ENCODE data around the gene B4GALNT4.
"Not testable (repeated sequence)": the region's sequence is repeated elsewhere in the genome, so short reads cannot be mapped to it uniquely, and the experiment has no call there.

Gene B4GALNT4

GRCh38 chr11:382081-382629 is 12.9 kb downstream of the B4GALNT4 start:
- H3K27ac ChIP-seq (ENCODE audit: low read length), result no peak overlapping the region
- peaks cover 23% of the 10 kb centered on the region; the same call in 1 of the 2 replicates for H3K36me3 ChIP-seq (ENCODE audit: insufficient read depth, low read depth, low read length)

GRCh38 chr11:383431-383830 is 14.1 kb downstream of the B4GALNT4 start:
- Histone ChIP-seq H3K4me1 (ENCODE audit: insufficient read depth, low read length) (no peaks in the 10 kb centered on the region), H3K9me3 (ENCODE audit: insufficient read depth, low read depth, low read length) (no peaks in the 10 kb centered on the region), H3K36me3 (ENCODE audit: insufficient read depth, low read depth, low read length) (peaks cover 13% of the 10 kb centered on the region; the same call in 1 of the 2 replicates), H3K4me3 (ENCODE audit: low read length) (no peak overlapping the region), H3K9ac (ENCODE audit: low read depth, low read length) (no peak overlapping the region; the same call in 1 of the 2 replicates), H3K27ac (ENCODE audit: low read length) (no peak overlapping the region), H3K27me3 (ENCODE audit: insufficient read depth, low read length) (no peaks in the 10 kb centered on the region)

More at GRCh38 chr11:382081-382629, 12.9 kb downstream of the B4GALNT4 start:
- H3K4me3 ChIP-seq (ENCODE audit: low read length), result no peak overlapping the region
- H3K4me1 ChIP-seq (ENCODE audit: insufficient read depth, low read length), result no peaks in the 10 kb centered on the region
- no peak overlapping the region for H3K9ac ChIP-seq (ENCODE audit: low read depth, low read length)
- no peaks in the 10 kb centered on the region for H3K27me3 ChIP-seq (ENCODE audit: insufficient read depth, low read length)
- H3K9me3 ChIP-seq (ENCODE audit: insufficient read depth, low read depth, low read length), result no peaks in the 10 kb centered on the region

GRCh38 chr11:384511-384910 is 15.2 kb downstream of the B4GALNT4 start:
- H3K27me3 ChIP-seq (ENCODE audit: insufficient read depth, low read length), result no peaks in the 10 kb centered on the region
- H3K9me3 ChIP-seq (ENCODE audit: insufficient read depth, low read depth, low read length), result no peaks in the 10 kb centered on the region
- no peaks in the 10 kb centered on the region for H3K4me1 ChIP-seq (ENCODE audit: insufficient read depth, low read length)
- no peak overlapping the region for H3K9ac ChIP-seq (ENCODE audit: low read depth, low read length)
- no peak overlapping the region for H3K4me3 ChIP-seq (ENCODE audit: low read length)
- H3K36me3 ChIP-seq (ENCODE audit: insufficient read depth, low read depth, low read length), result peaks cover 7% of the 10 kb centered on the region; the same call in 1 of the 2 replicates
- H3K27ac ChIP-seq (ENCODE audit: low read length), result no peak overlapping the region

GRCh38 chr11:385594-386351 is 16.5 kb downstream of the B4GALNT4 start:
- H3K4me3 ChIP-seq (ENCODE audit: low read length), result no peak overlapping the region
- H3K27ac ChIP-seq (ENCODE audit: low read length), result no peak overlapping the region
- peaks cover 2% of the 10 kb centered on the region; the same call in 1 of the 2 replicates for H3K36me3 ChIP-seq (ENCODE audit: insufficient read depth, low read depth, low read length)
- H3K27me3 ChIP-seq (ENCODE audit: insufficient read depth, low read length), result no peaks in the 10 kb centered on the region
- no peaks in the 10 kb centered on the region for H3K9me3 ChIP-seq (ENCODE audit: insufficient read depth, low read depth, low read length)
- H3K4me1 ChIP-seq (ENCODE audit: insufficient read depth, low read length), result no peaks in the 10 kb centered on the region
- no peak overlapping the region for H3K9ac ChIP-seq (ENCODE audit: low read depth, low read length)

GRCh38 chr11:386483-386882 is 17.2 kb downstream of the B4GALNT4 start:
- no peaks in the 10 kb centered on the region; the same call in 1 of the 2 replicates for H3K36me3 ChIP-seq (ENCODE audit: insufficient read depth, low read depth, low read length)
- H3K9ac ChIP-seq (ENCODE audit: low read depth, low read length), result no peak overlapping the region
- H3K27ac ChIP-seq (ENCODE audit: low read length), result no peak overlapping the region
- H3K27me3 ChIP-seq (ENCODE audit: insufficient read depth, low read length), result no peaks in the 10 kb centered on the region
- H3K9me3 ChIP-seq (ENCODE audit: insufficient read depth, low read depth, low read length), result no peaks in the 10 kb centered on the region
- no peaks in the 10 kb centered on the region for H3K4me1 ChIP-seq (ENCODE audit: insufficient read depth, low read length)
- H3K4me3 ChIP-seq (ENCODE audit: low read length), result no peak overlapping the region

- no peak overlapping the region for H3K9ac ChIP-seq (ENCODE audit: low read depth, low read length)
- no peaks in the 10 kb centered on the region for H3K9me3 ChIP-seq (ENCODE audit: insufficient read depth, low read depth, low read length)
- H3K27ac ChIP-seq (ENCODE audit: low read length), result no peak overlapping the region
- no peaks in the 10 kb centered on the region; the same call in 1 of the 2 replicates for H3K36me3 ChIP-seq (ENCODE audit: insufficient read depth, low read depth, low read length)
- no peaks in the 10 kb centered on the region for H3K4me1 ChIP-seq (ENCODE audit: insufficient read depth, low read length)
- no peak overlapping the region for H3K4me3 ChIP-seq (ENCODE audit: low read length)
- no peaks in the 10 kb centered on the region for H3K27me3 ChIP-seq (ENCODE audit: insufficient read depth, low read length)
Measured at GRCh38 chr11:387193-387793, 18.0 kb downstream of the B4GALNT4 start.

- H3K27me3 ChIP-seq (ENCODE audit: insufficient read depth, low read length); H3K9me3 ChIP-seq (ENCODE audit: insufficient read depth, low read depth, low read length); H3K9ac ChIP-seq (ENCODE audit: low read depth, low read length); H3K4me3 ChIP-seq (ENCODE audit: low read length); H3K4me1 ChIP-seq (ENCODE audit: insufficient read depth, low read length); H3K27ac ChIP-seq (ENCODE audit: low read length); H3K36me3 ChIP-seq (ENCODE audit: insufficient read depth, low read depth, low read length): not testable (repeated sequence)
Measured at GRCh38 chr11:389369-389768, 20.1 kb downstream of the B4GALNT4 start.

GRCh38 chr11:390175-390574 is 20.9 kb downstream of the B4GALNT4 start:
- no peaks in the 10 kb centered on the region for H3K9me3 ChIP-seq (ENCODE audit: insufficient read depth, low read depth, low read length)
- no peak overlapping the region for H3K9ac ChIP-seq (ENCODE audit: low read depth, low read length)
- no peaks in the 10 kb centered on the region for H3K27me3 ChIP-seq (ENCODE audit: insufficient read depth, low read length)
- H3K4me1 ChIP-seq (ENCODE audit: insufficient read depth, low read length), result no peaks in the 10 kb centered on the region; the same call in 1 of the 2 replicates
- no peak overlapping the region for H3K4me3 ChIP-seq (ENCODE audit: low read length)
- H3K27ac ChIP-seq (ENCODE audit: low read length), result no peak overlapping the region
- H3K36me3 ChIP-seq (ENCODE audit: insufficient read depth, low read depth, low read length), result no peaks in the 10 kb centered on the region

GRCh38 chr11:391117-392017 is 22.1 kb downstream of the B4GALNT4 start:
- Histone ChIP-seq H3K4me1 (ENCODE audit: insufficient read depth, low read length) (no peaks in the 10 kb centered on the region; the same call in 1 of the 2 replicates), H3K27ac (ENCODE audit: low read length) (no peak overlapping the region), H3K27me3 (ENCODE audit: insufficient read depth, low read length) (no peaks in the 10 kb centered on the region), H3K9me3 (ENCODE audit: insufficient read depth, low read depth, low read length) (no peaks in the 10 kb centered on the region), H3K4me3 (ENCODE audit: low read length) (no peak overlapping the region), H3K9ac (ENCODE audit: low read depth, low read length) (no peak overlapping the region), H3K36me3 (ENCODE audit: insufficient read depth, low read depth, low read length) (no peaks in the 10 kb centered on the region)

GRCh38 chr11:392102-392777 is 22.9 kb downstream of the B4GALNT4 start:
- no peak overlapping the region for H3K27ac ChIP-seq (ENCODE audit: low read length)
- H3K4me3 ChIP-seq (ENCODE audit: low read length), result no peak overlapping the region
- no peaks in the 10 kb centered on the region for H3K27me3 ChIP-seq (ENCODE audit: insufficient read depth, low read length)
- no peaks in the 10 kb centered on the region for H3K36me3 ChIP-seq (ENCODE audit: insufficient read depth, low read depth, low read length)
- H3K9ac ChIP-seq (ENCODE audit: low read depth, low read length), result no peak overlapping the region
- H3K4me1 ChIP-seq (ENCODE audit: insufficient read depth, low read length), result no peaks in the 10 kb centered on the region; the same call in 1 of the 2 replicates
- H3K9me3 ChIP-seq (ENCODE audit: insufficient read depth, low read depth, low read length), result no peaks in the 10 kb centered on the region
